ENCODE results near the gene SNAI1.

Gene SNAI1

DNA sequence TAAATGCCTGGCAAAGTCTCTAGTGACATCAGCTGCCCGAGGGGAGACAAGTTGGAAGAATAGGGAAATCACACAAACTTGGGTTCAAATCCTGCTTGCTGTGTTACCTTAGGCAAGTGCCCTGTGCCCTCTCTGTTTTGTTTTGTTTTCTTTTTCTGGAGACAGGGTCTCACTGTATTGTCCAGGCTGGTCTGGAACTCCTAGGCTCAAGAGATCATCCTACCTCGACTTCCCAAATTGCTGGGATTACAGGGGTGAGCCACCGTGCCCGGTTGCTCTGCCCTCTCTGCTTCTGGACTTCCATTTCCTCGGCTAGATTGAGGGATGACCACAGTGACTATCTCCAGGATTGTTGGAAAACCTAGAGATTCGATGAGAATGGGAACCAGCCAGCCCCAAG lies 55.4 kb downstream of the SNAI1 start:
- no peak for DNase-seq (ENCODE audit: low spot score)
- TF ChIP-seq, protein P1, sequence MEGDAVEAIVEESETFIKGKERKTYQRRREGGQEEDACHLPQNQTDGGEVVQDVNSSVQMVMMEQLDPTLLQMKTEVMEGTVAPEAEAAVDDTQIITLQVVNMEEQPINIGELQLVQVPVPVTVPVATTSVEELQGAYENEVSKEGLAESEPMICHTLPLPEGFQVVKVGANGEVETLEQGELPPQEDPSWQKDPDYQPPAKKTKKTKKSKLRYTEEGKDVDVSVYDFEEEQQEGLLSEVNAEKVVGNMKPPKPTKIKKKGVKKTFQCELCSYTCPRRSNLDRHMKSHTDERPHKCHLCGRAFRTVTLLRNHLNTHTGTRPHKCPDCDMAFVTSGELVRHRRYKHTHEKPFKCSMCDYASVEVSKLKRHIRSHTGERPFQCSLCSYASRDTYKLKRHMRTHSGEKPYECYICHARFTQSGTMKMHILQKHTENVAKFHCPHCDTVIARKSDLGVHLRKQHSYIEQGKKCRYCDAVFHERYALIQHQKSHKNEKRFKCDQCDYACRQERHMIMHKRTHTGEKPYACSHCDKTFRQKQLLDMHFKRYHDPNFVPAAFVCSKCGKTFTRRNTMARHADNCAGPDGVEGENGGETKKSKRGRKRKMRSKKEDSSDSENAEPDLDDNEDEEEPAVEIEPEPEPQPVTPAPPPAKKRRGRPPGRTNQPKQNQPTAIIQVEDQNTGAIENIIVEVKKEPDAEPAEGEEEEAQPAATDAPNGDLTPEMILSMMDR (IDR thresholded peaks at IDR 0.05; ENCODE audit: extremely low read depth, missing control alignments), result no peak
